GM12878 (cell line): ENCODE data around the gene TAF3. TPM values are rescaled to one million over a fixed set of nuclear protein-coding genes. Genes with fewer than 3 reads are reported as not detected.

ENCODE experiments used
- ATAC-seq: fragments of 200-7000 bp; cut with Tn5 transposase; 3 replicates; pipeline ENCODE4 v1.9.1; 2020; ENCODE audit warnings: mild to moderate bottlenecking, moderate library complexity
- BruUV-seq: library from RNA; stranded (reverse); fragments of 400-500 nt; replicated peaks from 2 replicates; lab custom pipeline; 2021; lab: Mats Ljungman, UMichigan
- CTCF ChIA-PET: fragments of 300-600 bp; sonication (Branson Sonifier 250); formaldehyde crosslinking; extraction: SDS; loops from one replicate; lab custom pipeline; 2021; ENCODE audit warnings: inconsistent platforms; lab: Yijun Ruan, JAX
- POLR2A ChIA-PET: fragments of 350-600 bp; formaldehyde crosslinking; extraction: SDS; loops from one replicate; lab custom pipeline; 2021; ENCODE audit warnings: inconsistent platforms; lab: Charles Lee
- RAD21 ChIA-PET: fragments of 300-600 bp; sonication (Branson Sonifier 250); formaldehyde crosslinking; loops from one replicate; lab custom pipeline; 2023; ENCODE audit warnings: antibody characterized with exemption; ENCODE audit not compliant: unreplicated experiment; lab: Charles Lee
- SMC1A ChIA-PET: fragments of 300-600 bp; sonication (Branson Sonifier 250); formaldehyde crosslinking; loops from one replicate; lab custom pipeline; 2023; ENCODE audit not compliant: unreplicated experiment, uncharacterized antibody; lab: Charles Lee
- DNase-seq: peaks from one replicate; pipeline ENCODE4 v3.0.0-alpha.2; 2011; ENCODE audit warnings: low read depth, low spot score
- FAIRE-seq: peaks from 3 replicates; lab custom pipeline; 2011; peaks lifted over from hg19 to GRCh38; lab: Jason Lieb, UNC
- H2AFZ ChIP-seq: 2 replicates; pipeline ENCODE4 v1.6.0; 2011; ENCODE audit warnings: low read depth, low read length, control low read depth; ENCODE audit not compliant: control insufficient read depth
- H3K27ac ChIP-seq: 2 replicates; pipeline ENCODE4 v1.5.1; 2011; ENCODE audit warnings: control low read depth; ENCODE audit not compliant: control insufficient read depth, insufficient read depth
- H3K27me3 ChIP-seq, 2 experiments: replicated peaks in 1 of 2; 2 replicates each; pipeline versions ENCODE4 v1.6.0 to v1.6.1; 2011; ENCODE audit warnings: low read length in 1 of 2; ENCODE audit not compliant: control insufficient read depth in 2 of 2, insufficient read depth in 2 of 2
- H3K36me3 ChIP-seq, 2 experiments: 2 replicates each; pipeline ENCODE4 v1.5.1; 2011; ENCODE audit warnings: low read length in 1 of 2; ENCODE audit not compliant: control insufficient read depth in 2 of 2, insufficient read depth in 2 of 2
- H3K4me1 ChIP-seq: 2 replicates; pipeline ENCODE4 v1.6.1; 2011; ENCODE audit warnings: mild to moderate bottlenecking, low read length, moderate library complexity, mixed read lengths; ENCODE audit not compliant: control insufficient read depth, insufficient read depth
- H3K4me2 ChIP-seq: 2 replicates; pipeline ENCODE4 v1.6.0; 2011; ENCODE audit warnings: control low read depth; ENCODE audit not compliant: control insufficient read depth, insufficient read depth
- H3K4me3 ChIP-seq: fragments of 200-600 bp; sonication (generic); 2 replicates; pipeline ENCODE4 v1.5.1; 2016
- H3K79me2 ChIP-seq: 2 replicates; pipeline ENCODE4 v1.6.0; 2011; ENCODE audit warnings: low read length; ENCODE audit not compliant: control insufficient read depth, insufficient read depth
- H3K9ac ChIP-seq: 2 replicates; pipeline ENCODE4 v1.8.0; 2011; ENCODE audit warnings: low read length, control low read depth, mixed read lengths; ENCODE audit not compliant: control insufficient read depth, insufficient read depth
- H3K9me3 ChIP-seq: replicated peaks from 3 replicates; pipeline ENCODE4 v1.5.1; 2011; ENCODE audit warnings: mild to moderate bottlenecking, low read length; ENCODE audit not compliant: control insufficient read depth, insufficient read depth
- H4K20me1 ChIP-seq: 2 replicates; pipeline ENCODE4 v1.6.0; 2011; ENCODE audit not compliant: control insufficient read depth, insufficient read depth
- FOS ChIP-seq: IDR thresholded peaks from 3 replicates; pipeline ENCODE4 v1.6.1; 2011; ENCODE audit warnings: borderline replicate concordance; ENCODE audit not compliant: insufficient read length; ENCODE audit errors: extremely low read depth
- ZNF687 ChIP-seq: fragments of 450-650 bp; IDR thresholded peaks from 2 replicates; pipeline ENCODE4 v1.6.1; 2017; ENCODE audit warnings: mild to moderate bottlenecking, moderate library complexity
- WGBS: methylation state at CpG from one replicate; pipeline ENCODE4 v1.1.6; 2016; ENCODE audit warnings: low lambda C conversion rate; ENCODE audit not compliant: insufficient replicate concordance, insufficient coverage; ENCODE audit errors: missing lambda C conversion rate; 5-methylcytosine and 5-hydroxymethylcytosine counted together
- in situ Hi-C: fragments of 300-500 bp; cut with MboI; formaldehyde crosslinking; loops from 9 replicates; pipeline ENCODE4 v1.14.3; 2018; ENCODE audit warnings: mixed read lengths
- intact Hi-C: fragments of 100-400 bp; cut with micrococcal nuclease; formaldehyde crosslinking; loops from one replicate; pipeline ENCODE4 v1.14.2; 2022; ENCODE audit not compliant: unreplicated experiment
- polyA plus RNA-seq, 11 experiments: library from polyadenylated mRNA; depleted of rRNA in 4 of 11; unstranded in 6 of 11; stranded (reverse) in 5 of 11; fragments of >200 nt; fragmentation: Nextera tagmentation in 4 of 11; fragmentation: Illumina TruSeq in 1 of 11; extraction: Ambion mirVana in 4 of 11; extraction: Trizol in 1 of 11; gene quantifications; 1 replicate in 1 of 11; 2 replicates in 10 of 11; pipeline versions ENCODE4 v1.2.1 to v1.2.3, GENCODE V29; 2011 to 2016; ENCODE audit warnings: inconsistent platforms in 2 of 11, missing spikeins in 2 of 11, low read depth in 1 of 11
- total RNA-seq, 4 experiments: library from RNA; depleted of rRNA in 3 of 4; stranded (reverse); fragments of >200 nt in 3 of 4; fragmentation: Illumina TruSeq in 1 of 4; extraction: Trizol in 1 of 4; gene quantifications; 2 replicates each; pipeline versions ENCODE4 v1.2.1 to v1.2.3, GENCODE V29; 2013 to 2021

TAF3 gene
- total and polyA plus RNA-seq, 10 of the 15 experiments (the other 5 are each of a cell fraction or from before 2014, with no cell fraction given) = 2.0 to 10.1 (median 3.7) TPM

- Histone ChIP-seq H3K4me2 (no peak overlapping the region), H3K79me2 (no peaks in the 10 kb centered on the region), H2AFZ (no peak overlapping the region), H3K9ac (no peak overlapping the region), H3K4me3 (no peak overlapping the region), H3K27ac (no peak overlapping the region), H3K9me3 (no peaks in the 10 kb centered on the region), H3K27me3 (no peaks in the 10 kb centered on the region), H3K4me1 (no peaks in the 10 kb centered on the region), H4K20me1 (no peaks in the 10 kb centered on the region), H3K36me3 (peaks cover 2 to 28% of the 10 kb centered on the region in 2 experiments; a peak in 3 of 4 replicates)
- no peak for TF ChIP-seq FOS
- TF ChIP-seq ZNF687 = no peak
- in situ Hi-C loops (no loop called here), intact Hi-C loops (no loop called here)
- WGBS = 76% methylated on average over 10 of the region's 10 CpGs
- ChIA-PET SMC1A (no interaction called here), RAD21 (no interaction called here), POLR2A (interaction anchor here (0.8 kb wide), 1 partner anchor 12 kb away, joined by 3 read pairs; no protein-coding TSS in a partner anchor), CTCF (no interaction called here)
- DNase-seq = no peak
- no peak for ATAC-seq
- no TSS peak for BruUV-seq
- FAIRE-seq = no peak
Measured at GRCh38 chr10:7773845-7774801, 44.2 kb upstream of the TAF3 start.
